GM23338 (cell line): ENCODE results near the gene GPC6. TPM values are rescaled to one million over a fixed set of nuclear protein-coding genes. Genes with fewer than 3 reads are reported as not detected.

ENCODE experiments used
- ATAC-seq: fragments of 200-7000 bp; cut with Tn5 transposase; 3 replicates; pipeline ENCODE4 v1.9.1; 2020
- DNase-seq: peaks from one replicate; pipeline ENCODE4 v3.0.0-alpha.2; 2015; ENCODE audit warnings: low spot score
- H2AFZ ChIP-seq: fragments of 200-600 bp; sonication (generic); 2 replicates; pipeline ENCODE4 v1.8.0; 2016; ENCODE audit warnings: antibody characterized with exemption, mild to moderate bottlenecking, moderate library complexity
- H3F3A ChIP-seq: fragments of 200-600 bp; sonication (generic); replicated peaks from 2 replicates; pipeline ENCODE4 v1.8.0; 2017; ENCODE audit warnings: antibody characterized with exemption, mixed run types, low read depth
- H3K27ac ChIP-seq: fragments of 200-600 bp; sonication (generic); 2 replicates; pipeline ENCODE4 v1.6.1; 2016; ENCODE audit warnings: low read depth
- H3K27me3 ChIP-seq: fragments of 200-600 bp; sonication (generic); 2 replicates; pipeline ENCODE4 v1.8.0; 2016; ENCODE audit warnings: mild to moderate bottlenecking, mixed run types, moderate library complexity; ENCODE audit not compliant: insufficient read depth
- H3K36me3 ChIP-seq: fragments of 200-600 bp; sonication (generic); 2 replicates; pipeline ENCODE4 v1.8.0; 2016; ENCODE audit warnings: mild to moderate bottlenecking; ENCODE audit not compliant: insufficient read depth
- H3K4me1 ChIP-seq: fragments of 200-600 bp; sonication (generic); 2 replicates; pipeline ENCODE4 v1.8.0; 2016; ENCODE audit warnings: mild to moderate bottlenecking, moderate library complexity; ENCODE audit not compliant: insufficient read depth
- H3K4me2 ChIP-seq: fragments of 200-600 bp; sonication (generic); 2 replicates; pipeline ENCODE4 v1.7.1; 2017; ENCODE audit warnings: mixed run types
- H3K4me3 ChIP-seq: fragments of 200-600 bp; sonication (generic); 2 replicates; pipeline ENCODE4 v1.6.1; 2016; ENCODE audit warnings: mixed run types
- H3K79me2 ChIP-seq: fragments of 200-600 bp; sonication (generic); replicated peaks from 2 replicates; pipeline ENCODE4 v1.8.0; 2017; ENCODE audit warnings: mild to moderate bottlenecking; ENCODE audit not compliant: insufficient read depth
- H3K9me2 ChIP-seq: fragments of 200-600 bp; sonication (generic); 2 replicates; pipeline ENCODE4 v1.8.0; 2017; ENCODE audit not compliant: insufficient read depth
- H4K20me1 ChIP-seq: fragments of 200-600 bp; sonication (generic); replicated peaks from 2 replicates; pipeline ENCODE4 v1.8.0; 2017; ENCODE audit warnings: mild to moderate bottlenecking; ENCODE audit not compliant: insufficient read depth
- H3K27ac Mint-ChIP-seq: 2 replicates; pipeline ENCODE4 v1.8.0; 2020; ENCODE audit warnings: inconsistent platforms, mild to moderate bottlenecking, moderate library complexity, mixed read lengths
- H3K27me3 Mint-ChIP-seq: 3 replicates; pipeline ENCODE4 v1.8.0; 2022; ENCODE audit warnings: low read depth, mild to moderate bottlenecking, moderate library complexity, mixed read lengths, inconsistent platforms; ENCODE audit not compliant: insufficient read depth, poor library complexity
- H3K36me3 Mint-ChIP-seq: 3 replicates; pipeline ENCODE4 v1.8.0; 2021; ENCODE audit warnings: low read depth, mild to moderate bottlenecking, inconsistent platforms, moderate library complexity, mixed read lengths
- H3K4me1 Mint-ChIP-seq: 3 replicates; pipeline ENCODE4 v1.8.0; 2020; ENCODE audit warnings: mild to moderate bottlenecking, inconsistent platforms, mixed read lengths
- H3K4me3 Mint-ChIP-seq: 3 replicates; pipeline ENCODE4 v1.8.0; 2021; ENCODE audit warnings: moderate library complexity, mild to moderate bottlenecking, inconsistent platforms, mixed read lengths
- H3K9me3 Mint-ChIP-seq: 3 replicates; pipeline ENCODE4 v1.8.0; 2020; ENCODE audit warnings: moderate library complexity, mild to moderate bottlenecking, inconsistent platforms, mixed read lengths
- NANOG ChIP-seq: IDR thresholded peaks from 2 replicates; pipeline ENCODE4 v1.6.1; 2016; ENCODE audit warnings: antibody characterized with exemption, borderline replicate concordance
- ZNF114 ChIP-seq: fragments of 250-450 bp; sonication (Bioruptor Pico); IDR thresholded peaks from 2 replicates; pipeline ENCODE4 v1.5.0; 2020; ENCODE audit warnings: mild to moderate bottlenecking, moderate library complexity
- ZNF331 ChIP-seq: fragments of 250-450 bp; sonication (Bioruptor Pico); IDR thresholded peaks from 2 replicates; pipeline ENCODE4 v1.5.0; 2020; ENCODE audit warnings: low read depth, mild to moderate bottlenecking, moderate library complexity
- polyA plus RNA-seq: library from polyadenylated mRNA; unstranded; fragments of >200 nt; fragmentation: Nextera tagmentation; extraction: Ambion mirVana; gene quantifications from 2 replicates; pipeline ENCODE4 v1.2.1, GENCODE V29; 2016
- total RNA-seq: library from RNA; depleted of rRNA; stranded (reverse); fragments of >200 nt; shearing (Covaris generic); gene quantifications from 2 replicates; pipeline ENCODE4 v1.2.3, GENCODE V29; 2014
- TF ChIP-seq, protein P1 (sequence below): fragments of 250-450 bp; sonication (Bioruptor Pico); IDR thresholded peaks from 2 replicates; pipeline ENCODE4 v1.5.0; 2020; ENCODE audit warnings: mild to moderate bottlenecking, moderate library complexity
- TF ChIP-seq, protein P2 (sequence below): IDR thresholded peaks from 2 replicates; pipeline ENCODE4 v1.6.1; 2016; ENCODE audit warnings: antibody characterized with exemption
- TF ChIP-seq, protein P3 (sequence below): IDR thresholded peaks from one replicate; pipeline ENCODE4 v1.6.1; 2018; ENCODE audit warnings: antibody characterized with exemption; ENCODE audit not compliant: unreplicated experiment

The GPC6 gene
- total and polyA plus RNA-seq, 2 experiments from 2014 or later = 6.4 to 28.6 TPM

DNA sequence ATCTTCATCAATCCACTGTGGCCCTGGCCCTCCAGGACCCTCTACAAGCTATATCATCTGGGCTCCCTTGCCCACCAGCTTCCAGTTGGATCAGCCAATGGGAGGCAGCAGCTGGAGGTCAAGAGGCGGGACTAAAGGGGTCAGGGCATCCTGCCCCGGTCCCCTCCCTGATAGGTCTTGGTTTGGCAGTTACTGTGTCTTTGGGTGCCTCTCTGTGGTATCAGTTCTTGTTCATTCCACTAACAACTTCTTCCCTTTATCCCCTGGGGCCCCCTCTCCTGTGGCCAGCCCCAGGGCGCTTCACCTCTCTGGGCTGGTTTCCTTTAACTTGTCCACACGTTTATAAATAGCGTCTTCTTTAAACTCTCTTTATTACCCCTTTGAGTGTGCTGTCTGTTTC lies 1169.3 kb downstream of the GPC6 start:
- Histone ChIP-seq H3K4me1 (no peaks in the 10 kb centered on the region), H3K4me2 (no peak overlapping the region), H3K9me2 (0 out of 2 replicates have a peak, but pooled peaks cover 7% of the 10 kb centered on the region), H4K20me1 (no peaks in the 10 kb centered on the region), H3K4me3 (no peak overlapping the region), H3F3A (no peaks in the 10 kb centered on the region), H3K79me2 (no peaks in the 10 kb centered on the region), H3K27ac (no peak overlapping the region), H3K27me3 (no peaks in the 10 kb centered on the region), H2AFZ (no peak overlapping the region), H3K36me3 (no peaks in the 10 kb centered on the region)
- Mint-ChIP-seq H3K27me3 (peaks cover 3% of the 10 kb centered on the region), H3K36me3 (peaks cover 3% of the 10 kb centered on the region; the same call in 1 of the 3 replicates), H3K27ac (no peak overlapping the region), H3K4me1 (peaks cover 2% of the 10 kb centered on the region; the same call in 1 of the 3 replicates), H3K9me3 (no peaks in the 10 kb centered on the region), H3K4me3 (no peak overlapping the region)
- no peak for DNase-seq
- no peak for ATAC-seq
- TF ChIP-seq ZNF114 (CRISPR knock-in tag) = no peak
- TF ChIP-seq, protein P1, sequence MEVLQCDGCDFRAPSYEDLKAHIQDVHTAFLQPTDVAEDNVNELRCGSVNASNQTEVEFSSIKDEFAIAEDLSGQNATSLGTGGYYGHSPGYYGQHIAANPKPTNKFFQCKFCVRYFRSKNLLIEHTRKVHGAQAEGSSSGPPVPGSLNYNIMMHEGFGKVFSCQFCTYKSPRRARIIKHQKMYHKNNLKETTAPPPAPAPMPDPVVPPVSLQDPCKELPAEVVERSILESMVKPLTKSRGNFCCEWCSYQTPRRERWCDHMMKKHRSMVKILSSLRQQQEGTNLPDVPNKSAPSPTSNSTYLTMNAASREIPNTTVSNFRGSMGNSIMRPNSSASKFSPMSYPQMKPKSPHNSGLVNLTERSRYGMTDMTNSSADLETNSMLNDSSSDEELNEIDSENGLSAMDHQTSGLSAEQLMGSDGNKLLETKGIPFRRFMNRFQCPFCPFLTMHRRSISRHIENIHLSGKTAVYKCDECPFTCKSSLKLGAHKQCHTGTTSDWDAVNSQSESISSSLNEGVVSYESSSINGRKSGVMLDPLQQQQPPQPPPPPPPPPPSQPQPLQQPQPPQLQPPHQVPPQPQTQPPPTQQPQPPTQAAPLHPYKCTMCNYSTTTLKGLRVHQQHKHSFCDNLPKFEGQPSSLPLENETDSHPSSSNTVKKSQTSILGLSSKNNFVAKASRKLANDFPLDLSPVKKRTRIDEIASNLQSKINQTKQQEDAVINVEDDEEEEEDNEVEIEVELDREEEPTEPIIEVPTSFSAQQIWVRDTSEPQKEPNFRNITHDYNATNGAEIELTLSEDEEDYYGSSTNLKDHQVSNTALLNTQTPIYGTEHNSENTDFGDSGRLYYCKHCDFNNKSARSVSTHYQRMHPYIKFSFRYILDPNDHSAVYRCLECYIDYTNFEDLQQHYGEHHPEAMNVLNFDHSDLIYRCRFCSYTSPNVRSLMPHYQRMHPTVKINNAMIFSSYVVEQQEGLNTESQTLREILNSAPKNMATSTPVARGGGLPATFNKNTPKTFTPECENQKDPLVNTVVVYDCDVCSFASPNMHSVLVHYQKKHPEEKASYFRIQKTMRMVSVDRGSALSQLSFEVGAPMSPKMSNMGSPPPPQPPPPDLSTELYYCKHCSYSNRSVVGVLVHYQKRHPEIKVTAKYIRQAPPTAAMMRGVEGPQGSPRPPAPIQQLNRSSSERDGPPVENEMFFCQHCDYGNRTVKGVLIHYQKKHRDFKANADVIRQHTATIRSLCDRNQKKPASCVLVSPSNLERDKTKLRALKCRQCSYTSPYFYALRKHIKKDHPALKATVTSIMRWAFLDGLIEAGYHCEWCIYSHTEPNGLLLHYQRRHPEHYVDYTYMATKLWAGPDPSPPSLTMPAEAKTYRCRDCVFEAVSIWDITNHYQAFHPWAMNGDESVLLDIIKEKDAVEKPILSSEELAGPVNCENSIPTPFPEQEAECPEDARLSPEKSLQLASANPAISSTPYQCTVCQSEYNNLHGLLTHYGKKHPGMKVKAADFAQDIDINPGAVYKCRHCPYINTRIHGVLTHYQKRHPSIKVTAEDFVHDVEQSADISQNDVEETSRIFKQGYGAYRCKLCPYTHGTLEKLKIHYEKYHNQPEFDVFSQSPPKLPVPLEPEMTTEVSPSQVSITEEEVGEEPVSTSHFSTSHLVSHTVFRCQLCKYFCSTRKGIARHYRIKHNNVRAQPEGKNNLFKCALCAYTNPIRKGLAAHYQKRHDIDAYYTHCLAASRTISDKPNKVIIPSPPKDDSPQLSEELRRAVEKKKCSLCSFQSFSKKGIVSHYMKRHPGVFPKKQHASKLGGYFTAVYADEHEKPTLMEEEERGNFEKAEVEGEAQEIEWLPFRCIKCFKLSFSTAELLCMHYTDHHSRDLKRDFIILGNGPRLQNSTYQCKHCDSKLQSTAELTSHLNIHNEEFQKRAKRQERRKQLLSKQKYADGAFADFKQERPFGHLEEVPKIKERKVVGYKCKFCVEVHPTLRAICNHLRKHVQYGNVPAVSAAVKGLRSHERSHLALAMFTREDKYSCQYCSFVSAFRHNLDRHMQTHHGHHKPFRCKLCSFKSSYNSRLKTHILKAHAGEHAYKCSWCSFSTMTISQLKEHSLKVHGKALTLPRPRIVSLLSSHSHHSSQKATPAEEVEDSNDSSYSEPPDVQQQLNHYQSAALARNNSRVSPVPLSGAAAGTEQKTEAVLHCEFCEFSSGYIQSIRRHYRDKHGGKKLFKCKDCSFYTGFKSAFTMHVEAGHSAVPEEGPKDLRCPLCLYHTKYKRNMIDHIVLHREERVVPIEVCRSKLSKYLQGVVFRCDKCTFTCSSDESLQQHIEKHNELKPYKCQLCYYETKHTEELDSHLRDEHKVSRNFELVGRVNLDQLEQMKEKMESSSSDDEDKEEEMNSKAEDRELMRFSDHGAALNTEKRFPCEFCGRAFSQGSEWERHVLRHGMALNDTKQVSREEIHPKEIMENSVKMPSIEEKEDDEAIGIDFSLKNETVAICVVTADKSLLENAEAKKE = no peak
- no peak for TF ChIP-seq ZNF331 (CRISPR knock-in tag)
- no peak for TF ChIP-seq NANOG
- TF ChIP-seq, protein P2, sequence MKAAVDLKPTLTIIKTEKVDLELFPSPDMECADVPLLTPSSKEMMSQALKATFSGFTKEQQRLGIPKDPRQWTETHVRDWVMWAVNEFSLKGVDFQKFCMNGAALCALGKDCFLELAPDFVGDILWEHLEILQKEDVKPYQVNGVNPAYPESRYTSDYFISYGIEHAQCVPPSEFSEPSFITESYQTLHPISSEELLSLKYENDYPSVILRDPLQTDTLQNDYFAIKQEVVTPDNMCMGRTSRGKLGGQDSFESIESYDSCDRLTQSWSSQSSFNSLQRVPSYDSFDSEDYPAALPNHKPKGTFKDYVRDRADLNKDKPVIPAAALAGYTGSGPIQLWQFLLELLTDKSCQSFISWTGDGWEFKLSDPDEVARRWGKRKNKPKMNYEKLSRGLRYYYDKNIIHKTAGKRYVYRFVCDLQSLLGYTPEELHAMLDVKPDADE = no peak
- TF ChIP-seq, protein P3, sequence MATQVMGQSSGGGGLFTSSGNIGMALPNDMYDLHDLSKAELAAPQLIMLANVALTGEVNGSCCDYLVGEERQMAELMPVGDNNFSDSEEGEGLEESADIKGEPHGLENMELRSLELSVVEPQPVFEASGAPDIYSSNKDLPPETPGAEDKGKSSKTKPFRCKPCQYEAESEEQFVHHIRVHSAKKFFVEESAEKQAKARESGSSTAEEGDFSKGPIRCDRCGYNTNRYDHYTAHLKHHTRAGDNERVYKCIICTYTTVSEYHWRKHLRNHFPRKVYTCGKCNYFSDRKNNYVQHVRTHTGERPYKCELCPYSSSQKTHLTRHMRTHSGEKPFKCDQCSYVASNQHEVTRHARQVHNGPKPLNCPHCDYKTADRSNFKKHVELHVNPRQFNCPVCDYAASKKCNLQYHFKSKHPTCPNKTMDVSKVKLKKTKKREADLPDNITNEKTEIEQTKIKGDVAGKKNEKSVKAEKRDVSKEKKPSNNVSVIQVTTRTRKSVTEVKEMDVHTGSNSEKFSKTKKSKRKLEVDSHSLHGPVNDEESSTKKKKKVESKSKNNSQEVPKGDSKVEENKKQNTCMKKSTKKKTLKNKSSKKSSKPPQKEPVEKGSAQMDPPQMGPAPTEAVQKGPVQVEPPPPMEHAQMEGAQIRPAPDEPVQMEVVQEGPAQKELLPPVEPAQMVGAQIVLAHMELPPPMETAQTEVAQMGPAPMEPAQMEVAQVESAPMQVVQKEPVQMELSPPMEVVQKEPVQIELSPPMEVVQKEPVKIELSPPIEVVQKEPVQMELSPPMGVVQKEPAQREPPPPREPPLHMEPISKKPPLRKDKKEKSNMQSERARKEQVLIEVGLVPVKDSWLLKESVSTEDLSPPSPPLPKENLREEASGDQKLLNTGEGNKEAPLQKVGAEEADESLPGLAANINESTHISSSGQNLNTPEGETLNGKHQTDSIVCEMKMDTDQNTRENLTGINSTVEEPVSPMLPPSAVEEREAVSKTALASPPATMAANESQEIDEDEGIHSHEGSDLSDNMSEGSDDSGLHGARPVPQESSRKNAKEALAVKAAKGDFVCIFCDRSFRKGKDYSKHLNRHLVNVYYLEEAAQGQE = no peak
